Astrocyte (in vitro differentiated cells and primary cell): ENCODE measurements around the gene LMTK3. TPM values are rescaled to one million over a fixed set of nuclear protein-coding genes. Genes with fewer than 3 reads are reported as not detected.

Source experiments
- DNase-seq: peaks from one replicate; pipeline ENCODE4 v3.0.0-alpha.2; 2010; ENCODE audit warnings: low read depth
- FAIRE-seq: peaks from 2 replicates; lab custom pipeline; 2011; peaks lifted over from hg19 to GRCh38; lab: Jason Lieb, UNC
- H2AFZ ChIP-seq: 2 replicates; pipeline ENCODE4 v1.6.0; 2012; ENCODE audit warnings: low read depth, low read length, inconsistent platforms
- H3K27ac ChIP-seq: 2 replicates; pipeline ENCODE4 v1.5.1; 2011; ENCODE audit warnings: low read depth, low read length, inconsistent platforms
- H3K27me3 ChIP-seq: 2 replicates; pipeline ENCODE4 v1.6.0; 2011; ENCODE audit warnings: low read length, inconsistent platforms; ENCODE audit not compliant: insufficient read depth
- H3K36me3 ChIP-seq: 2 replicates; pipeline ENCODE4 v1.5.1; 2011; ENCODE audit warnings: low read length, inconsistent platforms; ENCODE audit not compliant: insufficient read depth
- H3K4me1 ChIP-seq: 2 replicates; pipeline ENCODE4 v1.5.1; 2011; ENCODE audit warnings: low read length, inconsistent platforms; ENCODE audit not compliant: insufficient read depth
- H3K4me2 ChIP-seq: 2 replicates; pipeline ENCODE4 v1.6.0; 2012; ENCODE audit warnings: low read length, inconsistent platforms
- H3K4me3 ChIP-seq: 2 replicates; pipeline ENCODE4 v1.5.1; 2011; ENCODE audit warnings: low read depth, mild to moderate bottlenecking, low read length, inconsistent platforms; ENCODE audit not compliant: insufficient read depth
- H3K79me2 ChIP-seq: 2 replicates; pipeline ENCODE4 v1.6.0; 2012; ENCODE audit warnings: mild to moderate bottlenecking, low read length, inconsistent platforms; ENCODE audit not compliant: insufficient read depth
- H3K9ac ChIP-seq: 2 replicates; pipeline ENCODE4 v1.6.0; 2012; ENCODE audit warnings: mild to moderate bottlenecking, low read length, inconsistent platforms
- H3K9me3 ChIP-seq: 2 replicates; pipeline ENCODE4 v1.5.1; 2012; ENCODE audit warnings: low read depth, mild to moderate bottlenecking, low read length, inconsistent platforms; ENCODE audit not compliant: insufficient read depth
- H4K20me1 ChIP-seq: 2 replicates; pipeline ENCODE4 v1.6.0; 2012; ENCODE audit warnings: low read length, inconsistent platforms; ENCODE audit not compliant: insufficient read depth
- H3K27ac Mint-ChIP-seq: one replicate; pipeline ENCODE4 v1.8.0; 2021; ENCODE audit warnings: mild to moderate bottlenecking, mixed read lengths; ENCODE audit not compliant: unreplicated experiment
- H3K27me3 Mint-ChIP-seq: one replicate; pipeline ENCODE4 v1.8.0; 2021; ENCODE audit warnings: low read depth, mixed read lengths; ENCODE audit not compliant: unreplicated experiment
- H3K36me3 Mint-ChIP-seq: one replicate; pipeline ENCODE4 v1.8.0; 2021; ENCODE audit warnings: low read depth, mixed read lengths; ENCODE audit not compliant: unreplicated experiment
- H3K4me1 Mint-ChIP-seq: one replicate; pipeline ENCODE4 v1.8.0; 2021; ENCODE audit warnings: low read depth, mixed read lengths; ENCODE audit not compliant: unreplicated experiment
- H3K4me3 Mint-ChIP-seq: one replicate; pipeline ENCODE4 v1.8.0; 2021; ENCODE audit warnings: mild to moderate bottlenecking, moderate library complexity, mixed read lengths; ENCODE audit not compliant: unreplicated experiment
- H3K9me3 Mint-ChIP-seq: one replicate; pipeline ENCODE4 v1.8.0; 2021; ENCODE audit warnings: mild to moderate bottlenecking, mixed read lengths; ENCODE audit not compliant: unreplicated experiment
- EZH2 ChIP-seq: IDR thresholded peaks from 2 replicates; pipeline ENCODE4 v1.6.1; 2012; ENCODE audit warnings: mild to moderate bottlenecking, low read length, inconsistent platforms; ENCODE audit not compliant: insufficient read depth
- total RNA-seq: library from RNA; stranded (reverse); gene quantifications from 2 replicates; pipeline ENCODE4 v1.2.1, GENCODE V29; 2021
- TF ChIP-seq, protein P1 (sequence below): IDR thresholded peaks from 2 replicates; pipeline ENCODE4 v1.5.1; 2011; ENCODE audit warnings: low read depth, mild to moderate bottlenecking, inconsistent platforms, low read length, moderate library complexity; ENCODE audit not compliant: insufficient read depth

The LMTK3 gene
- total RNA-seq, 1 donor from 2014 or later, result 6.2 TPM

GRCh38 chr19:48560095-48560530 lies 48.5 kb upstream of the LMTK3 start:
- FAIRE-seq (no peak), DNase-seq (no peak)
- no peak for TF ChIP-seq EZH2
- TF ChIP-seq, protein P1, sequence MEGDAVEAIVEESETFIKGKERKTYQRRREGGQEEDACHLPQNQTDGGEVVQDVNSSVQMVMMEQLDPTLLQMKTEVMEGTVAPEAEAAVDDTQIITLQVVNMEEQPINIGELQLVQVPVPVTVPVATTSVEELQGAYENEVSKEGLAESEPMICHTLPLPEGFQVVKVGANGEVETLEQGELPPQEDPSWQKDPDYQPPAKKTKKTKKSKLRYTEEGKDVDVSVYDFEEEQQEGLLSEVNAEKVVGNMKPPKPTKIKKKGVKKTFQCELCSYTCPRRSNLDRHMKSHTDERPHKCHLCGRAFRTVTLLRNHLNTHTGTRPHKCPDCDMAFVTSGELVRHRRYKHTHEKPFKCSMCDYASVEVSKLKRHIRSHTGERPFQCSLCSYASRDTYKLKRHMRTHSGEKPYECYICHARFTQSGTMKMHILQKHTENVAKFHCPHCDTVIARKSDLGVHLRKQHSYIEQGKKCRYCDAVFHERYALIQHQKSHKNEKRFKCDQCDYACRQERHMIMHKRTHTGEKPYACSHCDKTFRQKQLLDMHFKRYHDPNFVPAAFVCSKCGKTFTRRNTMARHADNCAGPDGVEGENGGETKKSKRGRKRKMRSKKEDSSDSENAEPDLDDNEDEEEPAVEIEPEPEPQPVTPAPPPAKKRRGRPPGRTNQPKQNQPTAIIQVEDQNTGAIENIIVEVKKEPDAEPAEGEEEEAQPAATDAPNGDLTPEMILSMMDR, result no peak

GRCh38 chr19:48558018-48558684 lies 46.5 kb upstream of the LMTK3 start:
- H3K79me2 ChIP-seq, result no peaks in the 10 kb centered on the region
- Mint-ChIP-seq H3K36me3 (no peaks in the 10 kb centered on the region), H3K27me3 (peaks cover 5% of the 10 kb centered on the region), H3K9me3 (no peaks in the 10 kb centered on the region), H3K4me3 (no peak overlapping the region), H3K27ac (no peak overlapping the region), H3K4me1 (peaks cover 5% of the 10 kb centered on the region)
- H2AFZ ChIP-seq, result peak overlapping the region; percentile 56
- no peaks in the 10 kb centered on the region for H3K36me3 ChIP-seq
- no peak for FAIRE-seq
- no peaks in the 10 kb centered on the region for H3K27me3 ChIP-seq
- DNase-seq, result peak; percentile 52
- no peaks in the 10 kb centered on the region for H4K20me1 ChIP-seq
- TF ChIP-seq, protein P1, result no peak
- no peak for TF ChIP-seq EZH2
- H3K4me1 ChIP-seq, result peaks cover 13% of the 10 kb centered on the region
- H3K27ac ChIP-seq, result no peak overlapping the region
- H3K4me2 ChIP-seq, result peak overlapping the region; percentile 42
- no peaks in the 10 kb centered on the region for H3K9me3 ChIP-seq
- H3K4me3 ChIP-seq, result no peak overlapping the region
- H3K9ac ChIP-seq, result no peak overlapping the region

More at GRCh38 chr19:48560095-48560530, 48.5 kb upstream of the LMTK3 start:
- H3K36me3 Mint-ChIP-seq, result no peaks in the 10 kb centered on the region
- no peaks in the 10 kb centered on the region for H3K9me3 Mint-ChIP-seq
- Histone ChIP-seq H3K79me2 (no peaks in the 10 kb centered on the region), H3K4me2 (no peak overlapping the region), H3K27ac (no peak overlapping the region), H3K9me3 (no peaks in the 10 kb centered on the region), H3K36me3 (no peaks in the 10 kb centered on the region), H3K9ac (no peak overlapping the region), H3K4me3 (no peak overlapping the region), H3K4me1 (peaks cover 4% of the 10 kb centered on the region), H4K20me1 (no peaks in the 10 kb centered on the region), H2AFZ (no peak overlapping the region), H3K27me3 (no peaks in the 10 kb centered on the region)
- H3K27me3 Mint-ChIP-seq, result peaks cover 6% of the 10 kb centered on the region
- H3K4me3 Mint-ChIP-seq, result no peak overlapping the region
- no peak overlapping the region for H3K27ac Mint-ChIP-seq
- H3K4me1 Mint-ChIP-seq, result peaks cover under 1% of the 10 kb centered on the region

- Histone ChIP-seq H3K79me2 (no peaks in the 10 kb centered on the region), H3K4me2 (no peak overlapping the region), H3K36me3 (no peaks in the 10 kb centered on the region), H2AFZ (no peak overlapping the region), H3K27me3 (no peaks in the 10 kb centered on the region), H4K20me1 (no peaks in the 10 kb centered on the region), H3K9me3 (no peaks in the 10 kb centered on the region), H3K27ac (no peak overlapping the region), H3K4me1 (peaks cover 13% of the 10 kb centered on the region), H3K4me3 (no peak overlapping the region), H3K9ac (no peak overlapping the region)
- TF ChIP-seq EZH2, result no peak
- TF ChIP-seq, protein P1, result no peak
- DNase-seq (no peak), FAIRE-seq (no peak)
- Mint-ChIP-seq H3K4me3 (no peak overlapping the region), H3K9me3 (no peaks in the 10 kb centered on the region), H3K4me1 (peaks cover 5% of the 10 kb centered on the region), H3K36me3 (no peaks in the 10 kb centered on the region), H3K27me3 (peaks cover 5% of the 10 kb centered on the region), H3K27ac (no peak overlapping the region)
These were observed 45.2 kb upstream of the LMTK3 start for GRCh38 chr19:48556825-48557224.
